PC-9 (cell line): ENCODE data around the gene MCM8. TPM values are rescaled to one million over a fixed set of nuclear protein-coding genes. Genes with fewer than 3 reads are reported as not detected.

Experiments used
- Bru-seq: library from RNA; stranded (reverse); fragments of 400-500 nt; gene quantifications from one replicate; lab custom pipeline; 2021; lab: Mats Ljungman, UMichigan
- BruChase-seq, 2 experiments: library from RNA; stranded (reverse); fragments of 400-500 nt; gene quantifications; one replicate each; lab custom pipeline; 2021; lab: Mats Ljungman, UMichigan
- BruUV-seq: library from RNA; stranded (reverse); fragments of 400-500 nt; replicated peaks from 2 replicates; lab custom pipeline; 2021; lab: Mats Ljungman, UMichigan
- CTCF ChIA-PET: fragments of 300-600 bp; sonication (Branson Sonifier 250); formaldehyde crosslinking; loops from one replicate; lab custom pipeline; 2022; ENCODE audit warnings: antibody characterized with exemption; lab: Charles Lee
- POLR2A ChIA-PET: fragments of 300-600 bp; sonication (Branson Sonifier 250); formaldehyde crosslinking; loops from one replicate; lab custom pipeline; 2022; ENCODE audit warnings: antibody characterized with exemption; ENCODE audit not compliant: unreplicated experiment; lab: Charles Lee
- DNase-seq, 2 experiments: peaks; one replicate each; pipeline versions ENCODE4 v3.0.0 to v3.0.0-alpha.2; 2015 to 2022; ENCODE audit warnings: mixed read lengths in 1 of 2
- H2AFZ ChIP-seq: fragments of 200-600 bp; sonication (generic); 2 replicates; pipeline ENCODE4 v1.8.1; 2017; ENCODE audit warnings: antibody characterized with exemption
- H3F3A ChIP-seq: fragments of 200-600 bp; sonication (generic); 2 replicates; pipeline ENCODE4 v1.8.1; 2017; ENCODE audit warnings: antibody characterized with exemption, mild to moderate bottlenecking, low read depth; ENCODE audit not compliant: insufficient read depth
- H3K27ac ChIP-seq: fragments of 200-600 bp; sonication (generic); 2 replicates; pipeline ENCODE4 v1.6.1; 2016; ENCODE audit warnings: mixed run types
- H3K27me3 ChIP-seq: fragments of 200-600 bp; sonication (generic); 2 replicates; pipeline ENCODE4 v1.6.1; 2016; ENCODE audit warnings: low read depth, mixed run types; ENCODE audit not compliant: insufficient read depth
- H3K36me3 ChIP-seq: fragments of 200-600 bp; sonication (generic); 2 replicates; pipeline ENCODE4 v1.6.1; 2016; ENCODE audit warnings: low read depth, mixed run types
- H3K4me1 ChIP-seq: fragments of 200-600 bp; sonication (generic); replicated peaks from 2 replicates; pipeline ENCODE4 v1.6.1; 2016; ENCODE audit warnings: mixed run types; ENCODE audit not compliant: insufficient read depth
- H3K4me2 ChIP-seq: fragments of 200-600 bp; sonication (generic); 2 replicates; pipeline ENCODE4 v1.6.1; 2017; ENCODE audit warnings: mixed run types
- H3K4me3 ChIP-seq: fragments of 200-600 bp; sonication (generic); 2 replicates; pipeline ENCODE4 v1.6.1; 2016; ENCODE audit warnings: mixed run types
- H3K79me2 ChIP-seq: fragments of 200-600 bp; sonication (generic); 2 replicates; pipeline ENCODE4 v1.6.1; 2017; ENCODE audit warnings: low read depth, mixed run types
- H3K9me2 ChIP-seq: fragments of 200-600 bp; sonication (generic); 2 replicates; pipeline ENCODE4 v1.8.1; 2017; ENCODE audit warnings: mild to moderate bottlenecking; ENCODE audit not compliant: insufficient read depth
- H3K9me3 ChIP-seq: fragments of 200-600 bp; sonication (generic); 2 replicates; pipeline ENCODE4 v1.8.1; 2016; ENCODE audit warnings: low read depth; ENCODE audit not compliant: insufficient read depth
- H4K20me1 ChIP-seq: fragments of 200-600 bp; sonication (generic); 2 replicates; pipeline ENCODE4 v1.8.1; 2017; ENCODE audit not compliant: insufficient read depth
- EZH2 ChIP-seq: fragments of 200-600 bp; sonication (generic); IDR thresholded peaks from 2 replicates; pipeline ENCODE4 v1.8.0; 2017; ENCODE audit warnings: antibody characterized with exemption, low read depth
- intact Hi-C: fragments of 100-400 bp; cut with micrococcal nuclease; formaldehyde crosslinking; loops from one replicate; pipeline ENCODE4 v1.10.0; 2022; ENCODE audit not compliant: unreplicated experiment
- long read RNA-seq: library from polyadenylated mRNA; stranded (forward); transcript quantifications from one replicate; pipeline ENCODE4 v2.0.0, GENCODE V29; 2022
- total RNA-seq: library from RNA; stranded (reverse); gene quantifications from 2 replicates; pipeline ENCODE4 v1.2.3, GENCODE V29; 2021
- TF ChIP-seq, protein P1 (sequence below): fragments of 200-600 bp; sonication (generic); conservative IDR thresholded peaks from 2 replicates; pipeline ENCODE4 v1.6.1; 2017; ENCODE audit warnings: mixed run types, antibody characterized with exemption, mild to moderate bottlenecking, moderate library complexity

Gene MCM8
- total RNA-seq (18.2 and 22.4 TPM in 2 replicates), Bru-seq, nascent RNA (percentile 90 among the genes with signal in this experiment), BruChase-seq, experiment 1, labeled RNA remaining after a 2-hour chase (percentile 85 among the genes with signal in this experiment), BruChase-seq, experiment 2, labeled RNA remaining after a 6-hour chase (percentile 88 among the genes with signal in this experiment)
- long read RNA-seq, full-length matches to known transcripts, result 2 of 3 reads
- long read RNA-seq, partial matches to known transcripts, result 1 of 3 reads
- long read RNA-seq, other reads (novel, unspliced or antisense), result 0 of 3 reads

DNA sequence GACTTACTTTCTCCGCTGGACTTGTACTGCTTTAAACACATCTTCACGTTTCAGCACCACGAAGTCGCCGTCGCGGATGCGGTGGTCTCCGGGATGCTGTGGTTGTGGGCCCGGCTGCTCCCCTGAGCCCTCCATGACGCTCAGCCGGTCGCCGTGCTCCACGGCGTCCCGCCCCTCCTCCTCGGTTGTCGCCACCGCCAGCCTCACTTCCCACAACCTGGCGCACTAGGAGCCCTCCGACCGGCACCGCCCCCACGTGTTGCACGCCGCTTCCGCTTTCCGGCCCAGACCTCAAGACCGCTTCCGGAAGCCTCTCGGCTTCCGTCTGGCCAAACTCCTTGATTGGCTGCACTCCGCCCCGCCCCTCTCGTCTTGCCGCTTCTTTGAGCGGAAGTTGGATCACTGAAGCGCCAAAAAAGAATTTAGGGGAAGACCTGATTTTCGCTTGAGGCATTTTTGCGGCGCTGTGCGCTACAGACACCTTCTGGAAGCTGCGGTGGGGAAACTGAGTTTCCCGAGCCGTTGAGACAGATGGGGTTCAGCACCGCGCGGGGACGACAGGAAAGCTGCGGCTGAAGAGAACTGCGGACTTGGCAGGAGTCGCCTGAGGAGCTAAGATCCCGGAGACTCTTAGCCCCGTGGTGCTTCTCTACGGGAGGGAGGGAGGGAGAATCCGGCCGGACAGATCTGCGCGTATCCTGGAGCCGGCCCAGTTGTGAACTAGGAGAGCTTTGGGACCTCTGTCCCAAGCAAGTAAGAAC lies at the start of gene MCM8, which contains the start of gene TRMT6:
MCM8 (plus strand) TSS at position 382 of the 761 bp plus-strand sequence. CDS start 1,364 bp downstream, outside the sequence.
TRMT6 (minus strand) TSS at position 263 of the 761 bp plus-strand sequence; CDS start at position 135, 128 bp downstream.
- no TSS peak for BruUV-seq
- no peaks in the 10 kb centered on the region for H3K9me3 ChIP-seq
- peak within 1 kb of the TSS; percentile 100 for H3K4me2 ChIP-seq
- H3K27ac ChIP-seq, result peak within 1 kb of the TSS; percentile 45; the same call in 1 of the 2 replicates
- CTCF ChIA-PET, result no interaction called here
- POLR2A ChIA-PET, result interaction anchor here (0.6 kb wide), 2 partner anchors 27 to 1238 kb away, joined by 4 to 6 read pairs; no protein-coding TSS in a partner anchor
- intact Hi-C loops, result loop anchor here (1.0 to 10.0 kb wide), 2 partner anchors 127 to 166 kb away; no protein-coding TSS in a partner anchor
- no peaks in the 10 kb centered on the region for H3K27me3 ChIP-seq
- H3F3A ChIP-seq, result peaks cover 13% of the 10 kb centered on the region; the same call in 1 of the 2 replicates
- DNase-seq, result peak; percentile 95 to 96
- peaks cover 26% of the 10 kb centered on the region for H3K36me3 ChIP-seq
- H2AFZ ChIP-seq, result peak within 1 kb of the TSS; percentile 99
- peak within 1 kb of the TSS; percentile 97 for H3K4me3 ChIP-seq
- peaks cover 26% of the 10 kb centered on the region for H3K4me1 ChIP-seq
- TF ChIP-seq, protein P1, sequence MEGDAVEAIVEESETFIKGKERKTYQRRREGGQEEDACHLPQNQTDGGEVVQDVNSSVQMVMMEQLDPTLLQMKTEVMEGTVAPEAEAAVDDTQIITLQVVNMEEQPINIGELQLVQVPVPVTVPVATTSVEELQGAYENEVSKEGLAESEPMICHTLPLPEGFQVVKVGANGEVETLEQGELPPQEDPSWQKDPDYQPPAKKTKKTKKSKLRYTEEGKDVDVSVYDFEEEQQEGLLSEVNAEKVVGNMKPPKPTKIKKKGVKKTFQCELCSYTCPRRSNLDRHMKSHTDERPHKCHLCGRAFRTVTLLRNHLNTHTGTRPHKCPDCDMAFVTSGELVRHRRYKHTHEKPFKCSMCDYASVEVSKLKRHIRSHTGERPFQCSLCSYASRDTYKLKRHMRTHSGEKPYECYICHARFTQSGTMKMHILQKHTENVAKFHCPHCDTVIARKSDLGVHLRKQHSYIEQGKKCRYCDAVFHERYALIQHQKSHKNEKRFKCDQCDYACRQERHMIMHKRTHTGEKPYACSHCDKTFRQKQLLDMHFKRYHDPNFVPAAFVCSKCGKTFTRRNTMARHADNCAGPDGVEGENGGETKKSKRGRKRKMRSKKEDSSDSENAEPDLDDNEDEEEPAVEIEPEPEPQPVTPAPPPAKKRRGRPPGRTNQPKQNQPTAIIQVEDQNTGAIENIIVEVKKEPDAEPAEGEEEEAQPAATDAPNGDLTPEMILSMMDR, result no peak
- TF ChIP-seq EZH2, result no peak
- H4K20me1 ChIP-seq, result no peaks in the 10 kb centered on the region
- H3K79me2 ChIP-seq, result peaks cover 46% of the 10 kb centered on the region
- no peaks in the 10 kb centered on the region; the same call in 1 of the 2 replicates for H3K9me2 ChIP-seq

DNA sequence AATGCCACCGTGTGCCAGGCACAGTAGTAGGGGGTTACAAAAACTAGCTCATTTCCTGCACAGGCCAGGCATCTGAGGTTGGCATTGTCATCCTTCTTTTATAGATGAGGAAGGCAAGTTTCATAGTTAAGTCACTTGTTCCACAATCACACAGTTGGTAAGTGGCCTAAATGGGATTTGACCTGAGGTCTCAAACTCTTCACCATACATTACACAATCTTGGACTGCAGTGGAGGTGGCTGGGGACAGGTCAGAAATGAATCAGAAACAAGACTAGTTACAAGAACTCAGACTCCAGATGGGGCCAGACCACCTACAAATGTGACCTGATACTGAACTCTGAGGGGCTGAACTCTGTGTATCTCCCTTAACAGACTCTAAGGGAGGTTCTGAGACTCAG lies 49.5 kb upstream of the MCM8 start:
- CTCF ChIA-PET, result no interaction called here
- POLR2A ChIA-PET, result no interaction called here
- no peaks in the 10 kb centered on the region for H3K36me3 ChIP-seq
- H3K79me2 ChIP-seq, result no peaks in the 10 kb centered on the region
- no peaks in the 10 kb centered on the region for H3K9me2 ChIP-seq
- H3F3A ChIP-seq, result no peaks in the 10 kb centered on the region
- no peak overlapping the region for H3K4me3 ChIP-seq
- TF ChIP-seq, protein P1, result no peak
- no peak for TF ChIP-seq EZH2
- no peaks in the 10 kb centered on the region for H4K20me1 ChIP-seq
- H3K27ac ChIP-seq, result no peak overlapping the region
- intact Hi-C loops, result no loop called here
- H3K9me3 ChIP-seq, result no peaks in the 10 kb centered on the region
- BruUV-seq, result no TSS peak
- peaks cover 79% of the 10 kb centered on the region for H3K27me3 ChIP-seq
- no peaks in the 10 kb centered on the region for H3K4me1 ChIP-seq
- no peak for DNase-seq
- H2AFZ ChIP-seq, result no peak overlapping the region
- H3K4me2 ChIP-seq, result no peak overlapping the region

DNA sequence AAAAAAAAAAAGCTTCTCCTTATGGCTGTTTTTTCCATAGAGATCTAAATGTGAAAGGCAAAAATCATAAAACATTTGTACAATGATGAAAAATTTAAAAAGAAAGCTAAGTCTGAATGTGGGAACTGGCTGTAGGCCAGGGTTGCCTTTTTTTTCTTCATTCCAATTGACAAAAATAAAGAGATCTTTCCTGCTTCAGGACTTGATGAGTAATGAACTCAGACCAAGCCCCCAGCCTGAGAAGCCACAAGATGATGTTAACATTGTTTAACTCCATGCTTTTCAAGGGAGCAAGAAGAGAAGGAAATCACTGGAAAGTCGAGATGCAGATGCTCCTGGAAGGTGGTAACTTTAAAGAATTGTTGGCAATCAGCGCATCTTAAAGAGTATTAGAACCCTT lies 41.5 kb upstream of the MCM8 start:
- intact Hi-C loops, result no loop called here
- Histone ChIP-seq H4K20me1 (no peaks in the 10 kb centered on the region; the same call in 1 of the 2 replicates), H3K79me2 (no peaks in the 10 kb centered on the region), H3K9me2 (no peaks in the 10 kb centered on the region), H3K27ac (no peak overlapping the region), H3K9me3 (no peaks in the 10 kb centered on the region), H3K4me3 (no peak overlapping the region), H3K4me2 (no peak overlapping the region), H3K36me3 (no peaks in the 10 kb centered on the region), H2AFZ (no peak overlapping the region), H3K4me1 (no peaks in the 10 kb centered on the region), H3K27me3 (peaks cover 91% of the 10 kb centered on the region), H3F3A (no peaks in the 10 kb centered on the region)
- POLR2A ChIA-PET, result no interaction called here
- TF ChIP-seq, protein P1, result no peak
- TF ChIP-seq EZH2, result no peak
- no peak for DNase-seq
- BruUV-seq, result no TSS peak
- CTCF ChIA-PET, result no interaction called here
